CD4-positive, CD25-positive, alpha-beta regulatory T cell (primary cell): ENCODE measurements around the gene CACNA1H. TPM values are rescaled to one million over a fixed set of nuclear protein-coding genes. Genes with fewer than 3 reads are reported as not detected.

Experiments
- ATAC-seq, 2 donors: fragments of 150-1000 bp; cut with Tn5 transposase; one replicate each; pipeline ENCODE4 v1.10.0; 2021; ENCODE audit warnings: low read depth in 2 of 2, moderate number of reproducible peaks in 2 of 2, moderate library complexity in 1 of 2
- DNase-seq, 3 donors: peaks; one replicate each; pipeline versions ENCODE4 v3.0.0 to v3.0.0-alpha.2; 2012 to 2022; ENCODE audit warnings: mixed read lengths in 1 of 3
- H3K27ac ChIP-seq: one replicate; pipeline ENCODE4 v1.7.0; 2013; ENCODE audit warnings: mild to moderate bottlenecking, low read length; ENCODE audit not compliant: insufficient read depth, poor library complexity, severe bottlenecking
- H3K27me3 ChIP-seq: one replicate; pipeline ENCODE4 v1.7.0; 2013; ENCODE audit warnings: low read length; ENCODE audit not compliant: control insufficient read depth, insufficient read depth
- H3K36me3 ChIP-seq: one replicate; pipeline ENCODE4 v1.7.0; 2013; ENCODE audit warnings: mild to moderate bottlenecking, low read length, moderate library complexity; ENCODE audit not compliant: control insufficient read depth, insufficient read depth
- H3K4me1 ChIP-seq: 2 replicates; pipeline ENCODE4 v1.7.0; 2013; ENCODE audit warnings: mild to moderate bottlenecking, low read length; ENCODE audit not compliant: insufficient read depth, control insufficient read depth, poor library complexity, severe bottlenecking
- H3K4me3 ChIP-seq: one replicate; pipeline ENCODE4 v1.7.0; 2013; ENCODE audit warnings: low read depth, mild to moderate bottlenecking, low read length, moderate library complexity
- H3K9me3 ChIP-seq, 2 experiments: 1 replicate in 1 of 2; 2 replicates in 1 of 2; pipeline ENCODE4 v1.7.0; 2013; ENCODE audit warnings: low read length in 2 of 2, mild to moderate bottlenecking in 1 of 2, moderate library complexity in 1 of 2; ENCODE audit not compliant: control insufficient read depth in 2 of 2
- H3K27ac Mint-ChIP-seq, 3 donors: one replicate each; pipeline ENCODE4 v1.8.0; 2020 to 2022; ENCODE audit warnings: mild to moderate bottlenecking in 3 of 3, mixed read lengths in 3 of 3, moderate library complexity in 2 of 3
- H3K27me3 Mint-ChIP-seq: one replicate; pipeline ENCODE4 v1.8.0; 2022; ENCODE audit warnings: mild to moderate bottlenecking, mixed read lengths
- H3K36me3 Mint-ChIP-seq: one replicate; pipeline ENCODE4 v1.8.0; 2020; ENCODE audit warnings: mixed read lengths
- H3K4me1 Mint-ChIP-seq, 4 donors: one replicate each; pipeline ENCODE4 v1.8.0; 2020 to 2022; ENCODE audit warnings: mixed read lengths in 4 of 4, mild to moderate bottlenecking in 1 of 4
- H3K4me3 Mint-ChIP-seq, 4 donors: one replicate each; pipeline ENCODE4 v1.8.0; 2020 to 2022; ENCODE audit warnings: mild to moderate bottlenecking in 4 of 4, mixed read lengths in 4 of 4, moderate library complexity in 3 of 4
- H3K9me3 Mint-ChIP-seq, 7 donors: one replicate each; pipeline ENCODE4 v1.8.0; 2020 to 2022; ENCODE audit warnings: mixed read lengths in 7 of 7, mild to moderate bottlenecking in 3 of 7, moderate library complexity in 2 of 7
- polyA plus RNA-seq, 4 donors: library from polyadenylated mRNA; unstranded; fragments of 300-500 nt; fragmentation: Illumina TruSeq; gene quantifications; one replicate each; pipeline ENCODE4 v1.2.3, GENCODE V29; 2021
- total RNA-seq: library from RNA; stranded (reverse); gene quantifications from one replicate; pipeline ENCODE4 v1.2.3, GENCODE V29; 2022

The CACNA1H gene
- total and polyA plus RNA-seq, 5 donors from 2014 or later, result 0.37 to 4.2 (median 0.50) TPM; not detected in 1

GRCh38 chr16:1204933-1205332 is 52.0 kb downstream of the CACNA1H start:
- DNase-seq, result no peak
- Mint-ChIP-seq H3K4me1 (peaks cover 0 to 4% (median 0%) of the 10 kb centered on the region in 4 donors), H3K36me3 (no peaks in the 10 kb centered on the region), H3K27me3 (no peaks in the 10 kb centered on the region), H3K27ac (no peak overlapping the region), H3K9me3 (peaks cover 0 to 2% (median 0%) of the 10 kb centered on the region in 7 donors), H3K4me3 (no peak overlapping the region)
- Histone ChIP-seq H3K4me1 (no peaks in the 10 kb centered on the region), H3K9me3 (no peaks in the 10 kb centered on the region), H3K4me3 (no peak overlapping the region), H3K27me3 (no peaks in the 10 kb centered on the region), H3K27ac (no peak overlapping the region), H3K36me3 (no peaks in the 10 kb centered on the region)
- ATAC-seq, result no peak

- Mint-ChIP-seq H3K4me3 (no peak overlapping the region), H3K36me3 (no peaks in the 10 kb centered on the region), H3K9me3 (no peaks in the 10 kb centered on the region), H3K4me1 (peaks cover 0 to 4% (median 0%) of the 10 kb centered on the region in 4 donors), H3K27me3 (no peaks in the 10 kb centered on the region), H3K27ac (peak overlapping the region in 1 of 3 donors; percentile 38)
- H3K27ac ChIP-seq, result no peak overlapping the region
- DNase-seq (no peak), ATAC-seq (no peak)
- no peak overlapping the region for H3K4me3 ChIP-seq
- no peaks in the 10 kb centered on the region for H3K27me3 ChIP-seq
- H3K9me3 ChIP-seq, result no peaks in the 10 kb centered on the region
- no peaks in the 10 kb centered on the region for H3K4me1 ChIP-seq
- no peaks in the 10 kb centered on the region for H3K36me3 ChIP-seq
Measured at GRCh38 chr16:1206326-1206725, 53.4 kb downstream of the CACNA1H start.

- Mint-ChIP-seq H3K27me3 (no peaks in the 10 kb centered on the region), H3K4me3 (peak overlapping the region in 1 of 4 donors; percentile 50), H3K9me3 (no peaks in the 10 kb centered on the region), H3K4me1 (peaks cover 0 to 4% (median 0%) of the 10 kb centered on the region in 4 donors), H3K36me3 (no peaks in the 10 kb centered on the region), H3K27ac (no peak overlapping the region)
- Histone ChIP-seq H3K4me3 (no peak overlapping the region), H3K27me3 (no peaks in the 10 kb centered on the region), H3K9me3 (no peaks in the 10 kb centered on the region), H3K36me3 (no peaks in the 10 kb centered on the region), H3K27ac (no peak overlapping the region), H3K4me1 (no peaks in the 10 kb centered on the region)
- DNase-seq (peak in 1 of 3 donors; percentile 54), ATAC-seq (peak in 1 of 2 donors; percentile 35)
Measured at GRCh38 chr16:1206786-1207185, 53.9 kb downstream of the CACNA1H start.

- Histone ChIP-seq H3K9me3 (no peaks in the 10 kb centered on the region), H3K36me3 (no peaks in the 10 kb centered on the region), H3K27ac (no peak overlapping the region), H3K27me3 (no peaks in the 10 kb centered on the region), H3K4me1 (no peaks in the 10 kb centered on the region), H3K4me3 (no peak overlapping the region)
- DNase-seq (peak in 1 of 3 donors; percentile 48), ATAC-seq (peak; percentile 40 to 53)
- peaks cover 0 to 4% (median 0%) of the 10 kb centered on the region in 4 donors for H3K4me1 Mint-ChIP-seq
- no peaks in the 10 kb centered on the region for H3K36me3 Mint-ChIP-seq
- H3K27ac Mint-ChIP-seq, result peak overlapping the region; percentile 23 to 67 (median 62)
- H3K27me3 Mint-ChIP-seq, result no peaks in the 10 kb centered on the region
- peak overlapping the region in 3 of 4 donors; percentile 50 to 79 (median 73) for H3K4me3 Mint-ChIP-seq
- H3K9me3 Mint-ChIP-seq, result no peaks in the 10 kb centered on the region
Measured at GRCh38 chr16:1208239-1208830, 55.4 kb downstream of the CACNA1H start.

- H3K9me3 ChIP-seq, result no peaks in the 10 kb centered on the region
- Mint-ChIP-seq H3K36me3 (no peaks in the 10 kb centered on the region), H3K4me1 (peaks cover 0 to 4% (median 0%) of the 10 kb centered on the region in 4 donors), H3K27ac (no peak overlapping the region), H3K4me3 (no peak overlapping the region), H3K9me3 (no peaks in the 10 kb centered on the region), H3K27me3 (no peaks in the 10 kb centered on the region)
- no peaks in the 10 kb centered on the region for H3K27me3 ChIP-seq
- ATAC-seq (no peak), DNase-seq (no peak)
- H3K27ac ChIP-seq, result no peak overlapping the region
- H3K4me1 ChIP-seq, result no peaks in the 10 kb centered on the region
- no peaks in the 10 kb centered on the region for H3K36me3 ChIP-seq
- H3K4me3 ChIP-seq, result no peak overlapping the region
Measured at GRCh38 chr16:1209081-1209480, 56.2 kb downstream of the CACNA1H start.

- Mint-ChIP-seq H3K36me3 (no peaks in the 10 kb centered on the region), H3K4me1 (peaks cover 0 to 4% (median 0%) of the 10 kb centered on the region in 4 donors), H3K4me3 (no peak overlapping the region), H3K27me3 (no peaks in the 10 kb centered on the region), H3K9me3 (peaks cover 0 to 1% (median 0%) of the 10 kb centered on the region in 7 donors), H3K27ac (no peak overlapping the region)
- Histone ChIP-seq H3K36me3 (no peaks in the 10 kb centered on the region), H3K4me1 (no peaks in the 10 kb centered on the region), H3K27me3 (no peaks in the 10 kb centered on the region), H3K27ac (no peak overlapping the region), H3K4me3 (no peak overlapping the region), H3K9me3 (no peaks in the 10 kb centered on the region)
- ATAC-seq (no peak), DNase-seq (no peak)
Measured at GRCh38 chr16:1210461-1210860, 57.6 kb downstream of the CACNA1H start.

- no peak overlapping the region for H3K27ac Mint-ChIP-seq
- ATAC-seq (no peak), DNase-seq (no peak)
- H3K9me3 ChIP-seq, result no peaks in the 10 kb centered on the region
- H3K4me3 ChIP-seq, result no peak overlapping the region
- no peaks in the 10 kb centered on the region for H3K4me1 ChIP-seq
- no peaks in the 10 kb centered on the region for H3K36me3 ChIP-seq
- no peaks in the 10 kb centered on the region for H3K36me3 Mint-ChIP-seq
- H3K27me3 Mint-ChIP-seq, result no peaks in the 10 kb centered on the region
- H3K9me3 Mint-ChIP-seq, result peaks cover 0 to 1% (median 0%) of the 10 kb centered on the region in 7 donors
- H3K4me3 Mint-ChIP-seq, result no peak overlapping the region
- H3K4me1 Mint-ChIP-seq, result peaks cover 0 to 4% (median 0%) of the 10 kb centered on the region in 4 donors
- no peaks in the 10 kb centered on the region for H3K27me3 ChIP-seq
- H3K27ac ChIP-seq, result no peak overlapping the region
Measured at GRCh38 chr16:1211451-1212268, 58.8 kb downstream of the CACNA1H start.
